ENCODE data around the gene MYPN. TPM values are rescaled to one million over a fixed set of nuclear protein-coding genes. Genes with fewer than 3 reads are reported as not detected.

MYPN gene
- polyA plus RNA-seq, 4 donors: under 0.01 to 0.54 (median 0.12) TPM

- Histone ChIP-seq H3K4me1 (ENCODE audit: control insufficient read depth in 3 of 3, insufficient read depth in 2 of 3, low read depth in 1 of 3, low read length in 2 of 3) (no peaks in the 10 kb centered on the region), H3K4me3 (ENCODE audit: low read depth in 1 of 3, low read length in 3 of 3) (no peak overlapping the region), H3K9me3 (ENCODE audit: control insufficient read depth in 2 of 2, insufficient read depth in 1 of 2, low read depth in 1 of 2, low read length in 1 of 2) (no peaks in the 10 kb centered on the region), H3K36me3 (ENCODE audit: control insufficient read depth in 3 of 3, insufficient read depth in 2 of 3, low read depth in 1 of 3, low read length in 3 of 3) (no peaks in the 10 kb centered on the region), H3K27me3 (ENCODE audit: control insufficient read depth in 3 of 3, insufficient read depth in 3 of 3, low read length in 3 of 3) (no peaks in the 10 kb centered on the region), H3K27ac (ENCODE audit: low read depth in 1 of 3, low read length in 2 of 3) (no peak overlapping the region)
- no peak for FAIRE-seq
- DNase-seq: no peak
- WGBS, 3 donors: 82 to 96% (median 89%) methylated on average over 2 of the region's 2 CpGs
Measured at GRCh38 chr10:68111584-68111983, 2.3 kb downstream of the MYPN start.

- 90 to 100% (median 91%) methylated on average over 1 of the region's 1 CpG for WGBS, 3 donors
- no peak for DNase-seq
- Histone ChIP-seq H3K36me3 (ENCODE audit: control insufficient read depth in 3 of 3, insufficient read depth in 2 of 3, low read depth in 1 of 3, low read length in 3 of 3) (no peaks in the 10 kb centered on the region), H3K9me3 (ENCODE audit: control insufficient read depth in 2 of 2, insufficient read depth in 1 of 2, low read depth in 1 of 2, low read length in 1 of 2) (no peaks in the 10 kb centered on the region), H3K27me3 (ENCODE audit: control insufficient read depth in 3 of 3, insufficient read depth in 3 of 3, low read length in 3 of 3) (no peaks in the 10 kb centered on the region), H3K4me1 (ENCODE audit: control insufficient read depth in 3 of 3, insufficient read depth in 2 of 3, low read depth in 1 of 3, low read length in 2 of 3) (no peaks in the 10 kb centered on the region), H3K4me3 (ENCODE audit: low read depth in 1 of 3, low read length in 3 of 3) (no peak overlapping the region), H3K27ac (ENCODE audit: low read depth in 1 of 3, low read length in 2 of 3) (no peak overlapping the region)
- no peak for FAIRE-seq
Measured at GRCh38 chr10:68112837-68113236, 3.5 kb downstream of the MYPN start.

- Histone ChIP-seq H3K4me1 (ENCODE audit: control insufficient read depth in 3 of 3, insufficient read depth in 2 of 3, low read depth in 1 of 3, low read length in 2 of 3) (no peaks in the 10 kb centered on the region), H3K4me3 (ENCODE audit: low read depth in 1 of 3, low read length in 3 of 3) (no peak overlapping the region), H3K27me3 (ENCODE audit: control insufficient read depth in 3 of 3, insufficient read depth in 3 of 3, low read length in 3 of 3) (no peaks in the 10 kb centered on the region), H3K36me3 (ENCODE audit: control insufficient read depth in 3 of 3, insufficient read depth in 2 of 3, low read depth in 1 of 3, low read length in 3 of 3) (no peaks in the 10 kb centered on the region), H3K9me3 (ENCODE audit: control insufficient read depth in 2 of 2, insufficient read depth in 1 of 2, low read depth in 1 of 2, low read length in 1 of 2) (no peaks in the 10 kb centered on the region), H3K27ac (ENCODE audit: low read depth in 1 of 3, low read length in 2 of 3) (no peak overlapping the region)
- DNase-seq: no peak
- FAIRE-seq: no peak
- 73 to 83% (median 76%) methylated on average over 3 of the region's 3 CpGs for WGBS, 3 donors
Measured at GRCh38 chr10:68118657-68119056, 9.4 kb downstream of the MYPN start.

- Histone ChIP-seq H3K4me1 (ENCODE audit: control insufficient read depth in 3 of 3, insufficient read depth in 2 of 3, low read depth in 1 of 3, low read length in 2 of 3) (peaks cover 0 to under 1% (median 0%) of the 10 kb centered on the region in 3 donors), H3K27me3 (ENCODE audit: control insufficient read depth in 3 of 3, insufficient read depth in 3 of 3, low read length in 3 of 3) (no peaks in the 10 kb centered on the region), H3K4me3 (ENCODE audit: low read depth in 1 of 3, low read length in 3 of 3) (no peak overlapping the region), H3K9me3 (ENCODE audit: control insufficient read depth in 2 of 2, insufficient read depth in 1 of 2, low read depth in 1 of 2, low read length in 1 of 2) (no peaks in the 10 kb centered on the region), H3K36me3 (ENCODE audit: control insufficient read depth in 3 of 3, insufficient read depth in 2 of 3, low read depth in 1 of 3, low read length in 3 of 3) (no peaks in the 10 kb centered on the region), H3K27ac (ENCODE audit: low read depth in 1 of 3, low read length in 2 of 3) (no peak overlapping the region)
- FAIRE-seq (no peak), DNase-seq (no peak)
- 77 to 86% (median 79%) methylated on average over 15 of the region's 15 CpGs for WGBS, 3 donors
Measured at GRCh38 chr10:68121020-68121743, 11.9 kb downstream of the MYPN start.

GRCh38 chr10:68121852-68122251 lies 12.6 kb downstream of the MYPN start:
- H3K36me3 ChIP-seq (ENCODE audit: control insufficient read depth in 3 of 3, insufficient read depth in 2 of 3, low read depth in 1 of 3, low read length in 3 of 3): no peaks in the 10 kb centered on the region
- H3K27ac ChIP-seq (ENCODE audit: low read depth in 1 of 3, low read length in 2 of 3): no peak overlapping the region
- DNase-seq: no peak
- FAIRE-seq: no peak
- 70 to 89% (median 86%) methylated on average over 9 of the region's 9 CpGs for WGBS, 3 donors
- H3K4me1 ChIP-seq (ENCODE audit: control insufficient read depth in 3 of 3, insufficient read depth in 2 of 3, low read depth in 1 of 3, low read length in 2 of 3): peaks cover 0 to 4% (median 0%) of the 10 kb centered on the region in 3 donors
- H3K4me3 ChIP-seq (ENCODE audit: low read depth in 1 of 3, low read length in 3 of 3): no peak overlapping the region
- no peaks in the 10 kb centered on the region for H3K27me3 ChIP-seq (ENCODE audit: control insufficient read depth in 3 of 3, insufficient read depth in 3 of 3, low read length in 3 of 3)
- H3K9me3 ChIP-seq (ENCODE audit: control insufficient read depth in 2 of 2, insufficient read depth in 1 of 2, low read depth in 1 of 2, low read length in 1 of 2): no peaks in the 10 kb centered on the region

GRCh38 chr10:68124718-68125117 lies 15.4 kb downstream of the MYPN start:
- FAIRE-seq (no peak), DNase-seq (no peak)
- no peak overlapping the region for H3K4me3 ChIP-seq (ENCODE audit: low read depth in 1 of 3, low read length in 3 of 3)
- H3K27me3 ChIP-seq (ENCODE audit: control insufficient read depth in 3 of 3, insufficient read depth in 3 of 3, low read length in 3 of 3): no peaks in the 10 kb centered on the region
- no peaks in the 10 kb centered on the region for H3K9me3 ChIP-seq (ENCODE audit: control insufficient read depth in 2 of 2, insufficient read depth in 1 of 2, low read depth in 1 of 2, low read length in 1 of 2)
- no peaks in the 10 kb centered on the region for H3K36me3 ChIP-seq (ENCODE audit: control insufficient read depth in 3 of 3, insufficient read depth in 2 of 3, low read depth in 1 of 3, low read length in 3 of 3)
- H3K27ac ChIP-seq (ENCODE audit: low read depth in 1 of 3, low read length in 2 of 3): no peak overlapping the region
- H3K4me1 ChIP-seq (ENCODE audit: control insufficient read depth in 3 of 3, insufficient read depth in 2 of 3, low read depth in 1 of 3, low read length in 2 of 3): peaks cover 0 to 4% (median 0%) of the 10 kb centered on the region in 3 donors
- 78 to 90% (median 80%) methylated on average over 3 of the region's 3 CpGs for WGBS, 3 donors

- peak overlapping the region in 1 of 3 donors; percentile 8 for H3K27ac ChIP-seq (ENCODE audit: low read depth in 1 of 3, low read length in 2 of 3)
- WGBS, 3 donors: 21 to 42% (median 27%) methylated on average over 1 of the region's 1 CpG
- no peak for FAIRE-seq
- peak; percentile 64 to 94 for DNase-seq
- H3K36me3 ChIP-seq (ENCODE audit: control insufficient read depth in 3 of 3, insufficient read depth in 2 of 3, low read depth in 1 of 3, low read length in 3 of 3): no peaks in the 10 kb centered on the region
- peaks cover 0 to 4% (median 0%) of the 10 kb centered on the region in 3 donors for H3K4me1 ChIP-seq (ENCODE audit: control insufficient read depth in 3 of 3, insufficient read depth in 2 of 3, low read depth in 1 of 3, low read length in 2 of 3)
- no peaks in the 10 kb centered on the region for H3K27me3 ChIP-seq (ENCODE audit: control insufficient read depth in 3 of 3, insufficient read depth in 3 of 3, low read length in 3 of 3)
- H3K9me3 ChIP-seq (ENCODE audit: control insufficient read depth in 2 of 2, insufficient read depth in 1 of 2, low read depth in 1 of 2, low read length in 1 of 2): no peaks in the 10 kb centered on the region
- H3K4me3 ChIP-seq (ENCODE audit: low read depth in 1 of 3, low read length in 3 of 3): no peak overlapping the region
Measured at GRCh38 chr10:68125772-68126171, 16.5 kb downstream of the MYPN start.

- Histone ChIP-seq H3K27ac (ENCODE audit: low read depth in 1 of 3, low read length in 2 of 3) (no peak overlapping the region), H3K4me1 (ENCODE audit: control insufficient read depth in 3 of 3, insufficient read depth in 2 of 3, low read depth in 1 of 3, low read length in 2 of 3) (peaks cover 0 to 4% (median 0%) of the 10 kb centered on the region in 3 donors), H3K4me3 (ENCODE audit: low read depth in 1 of 3, low read length in 3 of 3) (no peak overlapping the region), H3K9me3 (ENCODE audit: control insufficient read depth in 2 of 2, insufficient read depth in 1 of 2, low read depth in 1 of 2, low read length in 1 of 2) (no peaks in the 10 kb centered on the region), H3K27me3 (ENCODE audit: control insufficient read depth in 3 of 3, insufficient read depth in 3 of 3, low read length in 3 of 3) (no peaks in the 10 kb centered on the region), H3K36me3 (ENCODE audit: control insufficient read depth in 3 of 3, insufficient read depth in 2 of 3, low read depth in 1 of 3, low read length in 3 of 3) (no peaks in the 10 kb centered on the region)
- WGBS, 3 donors: 56 to 75% (median 69%) methylated on average over 2 of the region's 2 CpGs
- DNase-seq: no peak
- no peak for FAIRE-seq
Measured at GRCh38 chr10:68128015-68128414, 18.7 kb downstream of the MYPN start.

GRCh38 chr10:68132391-68132790 lies 23.1 kb downstream of the MYPN start:
- no peaks in the 10 kb centered on the region for H3K36me3 ChIP-seq (ENCODE audit: control insufficient read depth in 3 of 3, insufficient read depth in 2 of 3, low read depth in 1 of 3, low read length in 3 of 3)
- no peak for DNase-seq
- 0 to 78% (median 0%) methylated on average over 1 of the region's 1 CpG for WGBS, 3 donors
- H3K4me1 ChIP-seq (ENCODE audit: control insufficient read depth in 3 of 3, insufficient read depth in 2 of 3, low read depth in 1 of 3, low read length in 2 of 3): peaks cover 0 to 4% (median 2%) of the 10 kb centered on the region in 3 donors
- H3K9me3 ChIP-seq (ENCODE audit: control insufficient read depth in 2 of 2, insufficient read depth in 1 of 2, low read depth in 1 of 2, low read length in 1 of 2): no peaks in the 10 kb centered on the region
- no peak overlapping the region for H3K4me3 ChIP-seq (ENCODE audit: low read depth in 1 of 3, low read length in 3 of 3)
- no peak overlapping the region for H3K27ac ChIP-seq (ENCODE audit: low read depth in 1 of 3, low read length in 2 of 3)
- no peak for FAIRE-seq
- no peaks in the 10 kb centered on the region for H3K27me3 ChIP-seq (ENCODE audit: control insufficient read depth in 3 of 3, insufficient read depth in 3 of 3, low read length in 3 of 3)
